NT2/D1 (cell line): Measurements from ENCODE around the gene SLC30A2.

Source experiments
- DNase-seq: peaks from one replicate; pipeline ENCODE4 v3.0.0-alpha.2; 2011; ENCODE audit warnings: low read depth, low spot score
- H3K27me3 ChIP-seq: 2 replicates; pipeline ENCODE4 v1.6.0; 2011; ENCODE audit warnings: mild to moderate bottlenecking; ENCODE audit not compliant: insufficient read length, insufficient read depth
- H3K36me3 ChIP-seq: 2 replicates; pipeline ENCODE4 v1.6.1; 2011; ENCODE audit warnings: mild to moderate bottlenecking, low read length, mixed read lengths; ENCODE audit not compliant: insufficient read depth, insufficient read length
- H3K4me1 ChIP-seq: 2 replicates; pipeline ENCODE4 v1.5.1; 2011; ENCODE audit not compliant: insufficient read depth, insufficient read length
- H3K4me3 ChIP-seq: 2 replicates; pipeline ENCODE4 v1.5.1; 2011; ENCODE audit warnings: low read depth; ENCODE audit not compliant: insufficient read length
- H3K9ac ChIP-seq: 2 replicates; pipeline ENCODE4 v1.6.0; 2011; ENCODE audit warnings: low read depth; ENCODE audit not compliant: insufficient read length
- H3K9me3 ChIP-seq: 2 replicates; pipeline ENCODE4 v1.5.1; 2011; ENCODE audit warnings: mild to moderate bottlenecking, low read length; ENCODE audit not compliant: insufficient read depth
- SUZ12 ChIP-seq: IDR thresholded peaks from 2 replicates; pipeline ENCODE4 v1.6.1; 2011; ENCODE audit not compliant: insufficient read length, insufficient read depth; ENCODE audit errors: extremely low read depth
- YY1 ChIP-seq: IDR thresholded peaks from 2 replicates; pipeline ENCODE4 v1.6.1; 2011; ENCODE audit not compliant: insufficient read length, insufficient read depth
- ZNF274 ChIP-seq: IDR thresholded peaks from 2 replicates; pipeline ENCODE4 v1.6.1; 2011; ENCODE audit warnings: mild to moderate bottlenecking, low read depth, low read length

The SLC30A2 gene

DNA sequence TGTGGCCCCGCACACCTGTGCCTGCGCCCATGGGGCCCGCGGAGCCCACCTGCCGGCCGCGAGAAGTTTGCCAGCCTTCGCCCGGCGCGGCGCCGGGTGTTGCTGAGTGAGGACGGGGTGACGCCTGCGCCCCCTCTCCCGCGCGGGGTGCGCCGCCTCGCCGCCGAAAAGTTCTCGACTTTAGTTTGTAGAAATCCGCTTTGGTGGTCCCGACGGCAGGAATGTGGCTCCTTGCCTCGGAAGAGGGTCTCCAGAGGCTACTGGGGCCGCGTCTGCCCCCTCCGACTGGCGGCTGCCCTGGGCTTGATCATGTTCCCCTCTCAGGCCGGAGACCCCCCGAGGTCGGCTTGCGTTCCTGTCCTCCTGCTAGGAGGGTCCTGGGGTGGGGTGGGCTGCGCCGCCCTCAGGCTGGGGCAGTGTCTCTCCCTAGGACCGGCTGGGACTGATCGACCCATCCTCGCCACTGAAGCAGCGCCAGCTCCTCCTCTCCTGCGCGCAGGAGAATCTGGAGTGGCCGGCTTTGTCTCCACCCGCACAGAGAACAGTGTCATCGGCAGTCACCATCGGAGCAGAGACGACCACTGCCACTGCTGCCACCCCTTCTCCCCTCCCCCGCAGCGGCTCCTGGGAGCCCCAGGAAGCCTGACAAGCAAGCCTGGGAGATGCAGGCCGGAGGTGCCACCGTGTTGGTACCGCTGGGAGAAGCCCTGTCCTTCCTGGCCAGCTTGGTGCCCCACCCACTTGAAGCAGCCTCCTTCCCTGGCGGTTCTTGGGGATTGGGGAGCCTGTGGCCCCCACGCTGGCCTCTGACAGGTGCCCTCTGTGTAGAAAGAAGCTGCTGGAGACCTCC, 553 bp upstream of the SLC30A2 start:
- Histone ChIP-seq H3K27me3 (peaks cover 79% of the 10 kb centered on the region), H3K9ac (peak overlapping the region; percentile 65), H3K9me3 (no peaks in the 10 kb centered on the region), H3K4me1 (peaks cover 10% of the 10 kb centered on the region), H3K36me3 (no peaks in the 10 kb centered on the region), H3K4me3 (peak overlapping the region; percentile 36)
- DNase-seq: no peak
- TF ChIP-seq SUZ12: peak; percentile 83
- no peak for TF ChIP-seq ZNF274
- TF ChIP-seq YY1: no peak

DNA sequence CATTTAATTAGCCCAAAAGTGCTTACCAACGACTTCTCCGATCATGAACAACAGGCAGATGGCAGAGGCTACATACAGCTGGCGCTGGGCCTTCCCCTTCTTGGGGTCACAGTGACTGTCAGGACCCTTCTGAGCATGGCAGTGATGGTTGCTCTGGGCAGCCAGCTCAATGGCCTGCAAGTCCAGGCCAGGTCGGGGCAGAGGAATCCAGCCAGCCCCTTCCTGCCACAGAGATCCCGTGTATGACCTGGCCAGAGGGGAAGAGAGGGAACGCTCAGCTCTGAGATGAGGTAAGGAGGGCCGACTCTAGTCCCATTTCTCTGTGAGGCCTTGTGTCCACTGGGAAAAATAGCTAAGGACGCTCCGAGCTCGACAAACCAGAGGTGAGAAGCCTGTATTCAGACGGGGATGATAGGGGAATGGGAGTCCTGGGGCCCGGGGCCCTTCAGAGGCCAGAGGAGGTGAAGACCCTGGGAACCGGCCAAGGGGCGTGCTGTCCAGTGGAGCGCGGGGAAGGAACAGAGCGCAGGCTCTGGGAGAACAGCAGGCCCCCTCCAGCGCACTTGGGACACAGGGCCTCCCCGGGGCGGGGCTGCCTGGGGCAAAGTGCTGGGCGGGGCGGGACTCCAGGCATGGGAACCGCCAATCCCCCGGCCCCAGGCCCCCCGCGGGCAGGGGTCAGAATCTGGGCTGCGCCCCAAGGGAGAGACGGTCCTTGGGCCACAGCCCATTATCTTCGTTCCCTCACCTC, 772 bp downstream of the SLC30A2 start:
- no peaks in the 10 kb centered on the region for H3K9me3 ChIP-seq
- no peak for DNase-seq
- no peak for TF ChIP-seq SUZ12
- TF ChIP-seq YY1: no peak
- TF ChIP-seq ZNF274: no peak
- H3K27me3 ChIP-seq: peaks cover 79% of the 10 kb centered on the region
- H3K4me3 ChIP-seq: peak overlapping the region; percentile 36
- peaks cover 10% of the 10 kb centered on the region for H3K4me1 ChIP-seq
- peak overlapping the region; percentile 65 for H3K9ac ChIP-seq
- H3K36me3 ChIP-seq: no peaks in the 10 kb centered on the region

DNA sequence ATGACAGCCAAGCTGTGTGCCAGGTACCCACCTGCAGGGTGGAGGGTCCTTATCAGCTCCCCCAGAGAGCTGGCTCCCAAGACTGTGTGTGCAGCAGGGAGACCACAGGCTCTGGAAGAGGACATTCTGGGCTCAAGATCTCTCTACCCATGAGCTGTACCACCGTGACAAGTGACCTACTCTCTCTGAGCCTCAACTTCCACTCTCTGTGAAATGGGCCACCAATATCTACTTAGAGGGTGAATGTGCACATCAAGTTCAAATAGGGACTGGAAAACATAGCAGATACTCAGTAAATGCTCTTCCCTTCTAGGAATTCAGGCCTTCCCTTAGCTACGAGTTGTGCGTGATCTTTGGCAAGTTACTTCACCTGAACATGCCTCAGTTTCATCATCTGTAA, 1.5 kb downstream of the SLC30A2 start:
- H3K4me1 ChIP-seq: peaks cover 10% of the 10 kb centered on the region
- H3K9me3 ChIP-seq: no peaks in the 10 kb centered on the region
- no peak overlapping the region for H3K4me3 ChIP-seq
- H3K36me3 ChIP-seq: no peaks in the 10 kb centered on the region
- DNase-seq: no peak
- H3K9ac ChIP-seq: no peak overlapping the region
- peaks cover 74% of the 10 kb centered on the region for H3K27me3 ChIP-seq
- TF ChIP-seq SUZ12 (no peak), YY1 (no peak), ZNF274 (no peak)

DNA sequence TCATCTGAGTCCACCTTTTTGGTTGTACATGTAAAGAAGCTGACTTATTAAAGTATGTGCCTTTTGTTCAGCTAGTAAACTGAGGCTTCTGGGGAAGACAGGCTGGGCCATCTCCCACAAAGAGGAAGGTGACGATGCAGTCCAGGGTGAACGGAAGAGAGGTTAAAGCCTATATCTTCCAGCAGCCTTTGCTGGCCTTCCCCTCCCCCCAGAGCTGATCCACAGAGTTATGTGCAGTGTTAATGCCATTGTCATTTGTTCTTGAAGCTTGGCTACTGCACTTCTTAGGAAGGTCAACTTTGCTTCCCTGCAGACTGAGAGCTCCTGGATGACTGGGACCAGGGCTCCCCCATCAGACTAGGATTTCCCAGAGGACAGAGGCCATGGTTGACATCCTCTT, 2.2 kb downstream of the SLC30A2 start:
- Histone ChIP-seq H3K4me3 (no peak overlapping the region), H3K36me3 (no peaks in the 10 kb centered on the region), H3K4me1 (peaks cover 10% of the 10 kb centered on the region), H3K27me3 (peaks cover 68% of the 10 kb centered on the region), H3K9ac (no peak overlapping the region), H3K9me3 (no peaks in the 10 kb centered on the region)
- TF ChIP-seq ZNF274: no peak
- TF ChIP-seq SUZ12: no peak
- no peak for TF ChIP-seq YY1
- DNase-seq: no peak

DNA sequence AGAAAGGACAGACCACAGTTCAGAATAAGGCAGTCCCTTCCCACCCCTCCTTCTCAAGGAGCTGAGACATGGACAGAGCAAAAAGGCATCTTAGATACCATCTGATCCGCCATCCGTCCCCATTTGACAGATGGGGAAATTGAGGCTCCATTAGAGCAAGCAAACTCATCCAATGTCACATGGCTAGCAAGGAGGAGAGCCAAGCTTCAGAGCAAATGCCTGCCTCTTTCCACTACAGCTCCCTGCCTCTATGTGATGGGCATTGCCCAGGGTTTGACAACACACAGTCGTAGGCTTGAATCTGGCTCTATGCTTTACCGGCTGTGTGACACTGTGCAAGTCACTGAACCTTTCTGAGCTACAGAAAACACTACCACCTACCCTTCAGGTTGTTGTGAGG, 3.9 kb downstream of the SLC30A2 start:
- Histone ChIP-seq H3K27me3 (peaks cover 50% of the 10 kb centered on the region), H3K9me3 (no peaks in the 10 kb centered on the region), H3K4me1 (peaks cover 9% of the 10 kb centered on the region), H3K4me3 (no peak overlapping the region), H3K36me3 (no peaks in the 10 kb centered on the region), H3K9ac (no peak overlapping the region)
- DNase-seq: no peak
- TF ChIP-seq YY1: no peak
- peak; percentile 13 for TF ChIP-seq SUZ12

DNA sequence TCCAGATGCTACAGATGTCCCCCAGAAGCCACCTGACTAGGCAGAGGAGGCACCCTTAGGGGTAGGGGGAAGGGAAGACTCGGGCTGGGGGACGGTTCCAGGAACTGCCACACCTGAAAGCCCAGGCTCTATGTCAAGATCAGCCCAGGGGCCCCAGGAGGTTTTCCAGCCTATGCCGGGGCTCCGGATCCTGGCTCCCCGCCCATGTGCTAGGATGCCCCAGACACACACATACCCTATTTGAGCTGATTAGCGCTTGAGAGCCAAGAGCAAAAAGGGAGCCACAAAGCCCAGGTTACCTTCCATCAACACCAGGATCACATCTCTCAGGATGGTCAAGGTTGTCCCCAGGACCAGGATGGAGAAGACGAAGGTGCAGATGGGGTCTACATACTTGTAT, 4.5 kb downstream of the SLC30A2 start:
- Histone ChIP-seq H3K4me1 (peaks cover 9% of the 10 kb centered on the region), H3K9ac (no peak overlapping the region), H3K36me3 (no peaks in the 10 kb centered on the region), H3K4me3 (no peak overlapping the region), H3K9me3 (no peaks in the 10 kb centered on the region), H3K27me3 (peaks cover 49% of the 10 kb centered on the region)
- DNase-seq: no peak
- TF ChIP-seq ZNF274 (no peak), SUZ12 (no peak), YY1 (no peak)

DNA sequence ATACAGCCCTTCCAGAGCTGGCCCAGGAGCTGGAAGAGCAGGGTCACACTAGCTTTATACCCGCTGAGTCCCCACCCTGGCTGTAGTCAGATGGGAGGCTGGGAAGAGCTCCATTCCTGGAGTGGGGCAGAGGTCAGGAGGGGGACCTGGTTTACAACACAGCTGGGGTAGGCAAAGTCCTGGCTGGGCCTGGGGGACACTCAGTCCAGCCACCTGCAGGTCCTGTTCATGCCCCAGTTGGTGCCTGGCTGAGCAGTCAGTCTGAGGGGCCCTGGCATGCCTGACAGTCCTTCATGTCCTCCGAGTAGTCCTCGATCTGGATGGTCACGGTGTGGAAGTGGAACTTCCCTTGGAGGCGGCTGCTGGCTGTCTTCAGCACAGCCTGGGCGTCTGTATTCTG, 7.0 kb downstream of the SLC30A2 start:
- Histone ChIP-seq H3K9me3 (no peaks in the 10 kb centered on the region), H3K36me3 (no peaks in the 10 kb centered on the region), H3K4me1 (peaks cover 16% of the 10 kb centered on the region), H3K4me3 (no peak overlapping the region), H3K9ac (no peak overlapping the region), H3K27me3 (peaks cover 40% of the 10 kb centered on the region)
- no peak for DNase-seq
- TF ChIP-seq SUZ12 (no peak), ZNF274 (no peak), YY1 (no peak)
